HG02571 (cell line): ENCODE measurements around the gene HRH2.
"Not testable (repeated sequence)": the region's sequence is repeated elsewhere in the genome, so short reads cannot be mapped to it uniquely, and the experiment has no call there.

ENCODE experiments used
- ATAC-seq: cut with Tn5 transposase; IDR thresholded peaks from one replicate; pipeline ENCODE4 v1.9.1; 2021; ENCODE audit warnings: mild to moderate bottlenecking, moderate library complexity; ENCODE audit not compliant: unreplicated experiment

The HRH2 gene

GRCh38 chr5:175657593-175658271 is at the start of gene HRH2:
HRH2 (plus strand) TSS chr5:175658071; CDS start chr5:175683234, 25,163 bp downstream.
- ATAC-seq, result no peak

GRCh38 chr5:175609526-175609925 is 48.3 kb upstream of the HRH2 start:
- ATAC-seq, result no peak

GRCh38 chr5:175610381-175610780 is 47.5 kb upstream of the HRH2 start:
- ATAC-seq, result no peak

GRCh38 chr5:175610898-175611297 is 47.0 kb upstream of the HRH2 start:
- no peak for ATAC-seq

- no peak for ATAC-seq
Observed at GRCh38 chr5:175614223-175614815, 43.6 kb upstream of the HRH2 start.

DNA sequence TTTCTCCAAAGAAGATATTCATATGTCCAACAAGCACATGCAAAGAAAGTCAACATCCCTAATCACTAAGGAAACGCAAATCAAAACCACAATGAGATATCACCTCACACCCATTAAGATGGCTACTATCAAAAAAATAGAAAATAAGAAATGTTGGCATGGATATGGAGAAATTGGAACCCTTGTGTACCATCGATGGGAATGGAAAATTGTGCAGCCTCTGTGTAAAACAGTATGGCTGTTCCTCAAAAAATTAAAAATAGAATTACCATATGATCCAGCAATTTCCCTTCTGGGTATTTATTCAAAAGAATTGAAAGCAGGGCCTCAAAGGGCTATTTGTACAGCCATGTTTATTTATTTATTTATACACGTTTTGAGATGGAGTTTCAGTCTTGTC is 43.0 kb upstream of the HRH2 start:
- no peak for ATAC-seq

- no peak for ATAC-seq
Observed at GRCh38 chr5:175616083-175616482, 41.8 kb upstream of the HRH2 start.

- ATAC-seq, result not testable (repeated sequence)
Observed at GRCh38 chr5:175616527-175616926, 41.3 kb upstream of the HRH2 start.

DNA sequence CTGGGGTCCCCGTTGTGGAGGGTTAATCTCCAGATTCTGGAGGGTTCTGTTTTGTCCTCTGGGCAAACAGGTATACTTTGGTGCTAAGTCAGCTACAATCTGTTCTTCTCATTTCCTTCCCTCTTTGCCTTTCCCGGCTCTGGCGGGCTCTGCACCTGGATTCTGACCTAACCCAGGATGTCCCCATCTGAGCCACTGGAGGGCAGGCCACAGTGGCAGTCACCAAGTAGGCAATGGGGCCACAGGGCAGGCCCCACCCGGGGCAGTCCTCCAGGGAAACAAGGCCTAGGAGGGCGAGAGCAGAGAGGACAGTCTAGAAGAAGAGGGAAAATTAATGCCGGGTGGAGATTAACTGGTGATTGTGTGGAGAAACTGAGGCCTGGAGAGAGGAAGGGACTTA is 40.4 kb upstream of the HRH2 start:
- ATAC-seq, result no peak

DNA sequence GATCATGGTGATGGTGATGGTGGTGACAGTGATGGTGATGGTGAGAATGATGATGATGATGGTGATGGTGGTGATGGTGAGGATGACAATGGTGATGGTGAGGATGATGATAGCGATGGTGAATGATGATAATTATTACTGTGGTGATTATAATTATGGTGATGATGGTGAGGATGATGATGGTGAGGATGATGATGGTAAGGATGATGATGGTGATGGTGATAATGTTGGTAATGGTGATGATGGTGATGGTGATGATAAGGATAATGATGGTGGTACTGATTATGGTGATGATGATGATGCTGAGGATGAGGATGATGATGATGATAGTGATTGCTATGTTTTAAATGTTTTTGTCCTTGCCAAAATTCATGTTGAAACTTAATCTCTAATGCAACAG is 37.3 kb upstream of the HRH2 start:
- ATAC-seq, result no peak

GRCh38 chr5:175621971-175622370 is 35.9 kb upstream of the HRH2 start:
- no peak for ATAC-seq

- ATAC-seq, result no peak
Observed at GRCh38 chr5:175623088-175623487, 34.8 kb upstream of the HRH2 start.

- ATAC-seq, result no peak
Observed at GRCh38 chr5:175624316-175624715, 33.6 kb upstream of the HRH2 start.

DNA sequence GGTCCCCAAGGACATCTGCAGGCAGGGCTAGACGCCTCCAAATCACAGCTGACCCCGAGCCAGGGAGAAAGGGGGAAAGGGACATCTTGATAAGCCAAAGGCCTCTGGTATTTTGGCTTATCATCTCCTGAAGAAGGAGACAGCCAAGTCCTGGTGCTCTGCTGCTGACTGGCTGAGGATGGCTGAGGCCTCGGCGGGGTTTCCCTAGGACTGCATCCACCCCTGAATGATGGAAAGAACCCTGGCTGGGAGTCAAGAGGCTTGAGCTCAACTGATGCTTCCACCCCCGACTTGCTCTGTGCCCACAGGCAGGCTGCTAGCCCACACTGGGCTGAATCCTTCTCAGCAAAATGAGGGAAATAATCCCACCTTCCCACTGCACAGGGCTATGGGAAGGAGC is 30.9 kb upstream of the HRH2 start:
- ATAC-seq, result no peak

DNA sequence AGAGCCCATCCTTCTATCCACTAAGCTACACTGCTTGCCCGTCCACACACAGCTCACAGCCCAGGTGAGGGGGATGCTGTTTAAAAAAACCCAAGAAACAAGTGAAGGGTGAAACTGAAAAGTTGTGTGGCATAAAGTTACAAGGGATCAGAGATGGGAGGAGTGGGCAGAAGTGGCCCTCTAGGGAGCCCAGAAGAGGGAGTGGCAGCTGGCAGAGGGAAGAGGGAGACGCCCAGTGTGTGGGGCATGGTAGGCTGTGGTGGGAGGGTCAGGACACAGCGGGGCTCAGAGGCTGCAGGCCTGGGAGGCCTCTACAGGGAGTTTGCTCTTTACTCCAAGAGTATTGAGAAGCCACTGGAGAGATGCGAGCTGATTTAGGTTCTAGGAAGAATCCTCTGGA is 30.1 kb upstream of the HRH2 start:
- ATAC-seq, result no peak

- ATAC-seq, result no peak
Observed at GRCh38 chr5:175628668-175629067, 29.2 kb upstream of the HRH2 start.

- ATAC-seq, result no peak
Observed at GRCh38 chr5:175629261-175629660, 28.6 kb upstream of the HRH2 start.

DNA sequence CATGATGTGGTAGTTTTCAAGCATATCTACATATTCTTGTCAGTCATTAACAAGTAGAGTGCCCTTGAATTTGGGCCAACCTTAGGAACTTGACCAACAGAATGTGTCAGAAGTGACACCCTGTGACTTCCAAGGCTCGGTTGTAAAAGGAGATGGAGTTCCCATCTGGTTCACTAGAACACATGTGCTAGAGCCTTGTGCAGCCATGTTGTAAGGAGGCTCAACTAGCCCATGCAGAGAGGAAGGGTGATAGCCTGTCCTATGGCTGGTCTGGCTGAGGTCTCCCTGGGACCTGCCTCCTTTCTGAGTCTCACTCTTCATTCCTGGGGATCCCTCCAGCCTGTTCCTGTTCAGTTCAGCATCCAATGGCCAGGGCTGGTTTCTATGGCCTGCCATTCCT is 28.1 kb upstream of the HRH2 start:
- ATAC-seq, result no peak

GRCh38 chr5:175635854-175636584 is 21.9 kb upstream of the HRH2 start:
- no peak for ATAC-seq

GRCh38 chr5:175638305-175638704 is 19.6 kb upstream of the HRH2 start:
- no peak for ATAC-seq

DNA sequence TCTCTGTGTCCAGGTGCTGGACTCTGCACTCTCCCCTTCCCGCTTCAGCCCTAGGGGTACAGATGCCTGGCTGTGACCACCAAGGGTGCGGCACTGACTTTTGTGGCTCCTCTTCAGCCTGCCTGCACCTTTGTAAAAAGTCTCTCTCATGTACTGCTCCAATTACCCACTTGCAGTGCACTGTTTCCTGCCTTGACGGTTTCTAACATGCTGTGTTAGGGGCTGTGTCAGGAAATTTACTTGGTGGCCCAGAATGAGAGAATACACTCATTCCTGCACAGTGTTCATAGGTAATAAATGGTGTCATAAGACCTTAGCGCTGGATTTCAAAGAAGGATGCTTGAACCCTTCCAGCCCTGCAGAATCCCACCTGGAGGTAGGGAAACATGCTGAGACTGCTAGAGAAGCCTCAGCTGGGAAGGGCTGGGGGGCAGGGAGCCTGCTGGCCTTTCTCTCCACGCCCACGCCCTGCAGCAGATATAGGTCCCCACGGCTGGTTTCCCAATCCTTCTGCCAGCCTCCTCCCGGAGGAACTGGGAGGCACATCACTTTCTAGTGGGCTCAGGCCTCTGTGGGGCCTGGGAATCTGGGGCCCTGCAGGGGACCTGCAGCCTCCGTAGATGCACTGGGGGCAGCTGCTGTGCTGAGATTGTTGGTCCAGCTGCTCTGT is 17.6 kb upstream of the HRH2 start:
- no peak for ATAC-seq

GRCh38 chr5:175642998-175643397 is 14.9 kb upstream of the HRH2 start:
- no peak for ATAC-seq
